Pons (tissue), 1 donor: ENCODE measurements around the gene TRAIP.
"Not testable (repeated sequence)": the region's sequence is repeated elsewhere in the genome, so short reads cannot be mapped to it uniquely, and the experiment has no call there.

Experiments used
- DNase-seq: peaks from one replicate; pipeline ENCODE4 v3.0.0-alpha.2; 2016; ENCODE audit warnings: low spot score

TRAIP gene

DNA sequence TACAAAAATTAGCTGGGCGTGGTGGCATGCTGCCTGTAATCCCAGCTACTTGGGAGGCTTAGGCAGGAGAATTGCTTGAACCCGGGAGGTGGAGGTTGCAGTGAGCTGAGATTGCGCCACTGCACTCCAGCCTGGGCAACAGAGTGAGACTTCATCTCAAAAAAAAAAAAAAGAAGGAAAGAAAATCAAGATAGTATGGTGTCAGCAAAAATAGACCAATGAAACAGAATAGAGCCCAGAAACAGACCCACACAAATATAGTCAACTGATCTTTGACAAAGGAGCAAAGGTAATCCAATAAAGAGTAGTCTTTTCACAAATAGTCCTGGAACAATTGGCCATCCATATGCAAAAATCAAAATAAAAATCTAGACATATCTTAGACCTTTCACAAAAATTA lies 33.2 kb downstream of the TRAIP start:
- DNase-seq: not testable (repeated sequence)

DNA sequence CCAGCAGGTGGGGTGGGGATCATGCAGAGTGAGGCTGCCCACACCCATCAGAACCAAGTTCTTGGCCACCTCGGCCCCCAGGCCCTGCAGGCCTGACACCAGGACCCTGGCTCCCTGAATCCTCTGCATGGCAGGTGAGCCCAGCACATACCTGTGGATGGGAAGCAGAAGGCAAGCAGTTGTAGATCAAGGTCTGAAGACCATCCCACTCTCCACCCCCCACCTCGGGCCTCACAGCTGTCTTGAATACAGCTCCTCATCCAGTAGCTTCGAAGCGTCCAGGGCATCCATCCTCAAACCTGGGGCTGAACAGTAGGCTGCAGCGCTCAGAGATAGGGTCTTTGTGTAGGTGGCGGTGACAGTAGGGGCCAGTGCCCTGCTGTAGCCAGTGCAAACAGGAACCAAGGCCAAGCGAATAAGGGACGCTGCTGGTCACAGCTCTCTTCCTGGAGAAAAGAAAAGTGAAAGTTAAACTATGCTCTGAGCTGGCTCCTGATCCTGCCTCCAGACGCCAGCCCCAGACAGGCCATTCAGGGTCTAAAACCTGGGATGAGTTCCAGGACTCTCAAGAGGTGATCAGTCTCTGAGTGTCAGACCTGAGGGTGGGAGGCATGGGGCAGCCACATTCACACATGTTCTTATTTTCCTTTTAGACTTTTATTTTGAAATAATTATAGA lies 42.7 kb downstream of the TRAIP start, which contains the start of gene UBA7:
TSS of gene UBA7 (minus strand) at position 457 of the 678 bp plus-strand sequence. CDS start at position 291, 166 bp downstream.
- peak; percentile 63 for DNase-seq

DNA sequence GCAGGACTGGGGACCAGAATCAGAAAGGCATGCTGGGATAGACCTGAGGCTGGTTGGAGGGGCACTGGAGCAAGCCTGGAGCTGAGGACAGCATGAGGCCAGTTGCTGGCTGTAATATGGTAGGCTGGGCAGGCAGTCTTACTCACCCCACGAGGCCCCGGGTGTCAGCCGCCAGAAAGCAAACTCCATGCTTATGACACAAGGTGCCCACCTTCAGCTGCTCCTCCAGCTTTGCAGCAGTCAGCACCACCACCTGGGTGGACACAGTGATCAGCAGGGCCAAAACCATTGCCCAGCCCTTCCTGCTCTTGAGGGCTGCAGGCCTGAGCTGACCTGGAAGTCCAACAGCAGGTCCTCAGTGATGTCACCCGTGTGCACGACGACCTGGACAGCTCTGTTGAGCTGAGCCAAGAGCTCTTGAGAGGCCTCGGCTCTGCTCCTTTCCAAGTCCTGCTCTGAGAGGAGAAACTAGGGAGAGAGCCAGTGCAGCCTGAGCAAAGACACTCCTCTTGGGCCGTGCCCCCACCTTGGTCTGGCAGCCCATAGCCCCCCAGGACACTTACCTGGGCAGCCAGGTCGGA lies 43.4 kb downstream of the TRAIP start:
- DNase-seq: no peak

DNA sequence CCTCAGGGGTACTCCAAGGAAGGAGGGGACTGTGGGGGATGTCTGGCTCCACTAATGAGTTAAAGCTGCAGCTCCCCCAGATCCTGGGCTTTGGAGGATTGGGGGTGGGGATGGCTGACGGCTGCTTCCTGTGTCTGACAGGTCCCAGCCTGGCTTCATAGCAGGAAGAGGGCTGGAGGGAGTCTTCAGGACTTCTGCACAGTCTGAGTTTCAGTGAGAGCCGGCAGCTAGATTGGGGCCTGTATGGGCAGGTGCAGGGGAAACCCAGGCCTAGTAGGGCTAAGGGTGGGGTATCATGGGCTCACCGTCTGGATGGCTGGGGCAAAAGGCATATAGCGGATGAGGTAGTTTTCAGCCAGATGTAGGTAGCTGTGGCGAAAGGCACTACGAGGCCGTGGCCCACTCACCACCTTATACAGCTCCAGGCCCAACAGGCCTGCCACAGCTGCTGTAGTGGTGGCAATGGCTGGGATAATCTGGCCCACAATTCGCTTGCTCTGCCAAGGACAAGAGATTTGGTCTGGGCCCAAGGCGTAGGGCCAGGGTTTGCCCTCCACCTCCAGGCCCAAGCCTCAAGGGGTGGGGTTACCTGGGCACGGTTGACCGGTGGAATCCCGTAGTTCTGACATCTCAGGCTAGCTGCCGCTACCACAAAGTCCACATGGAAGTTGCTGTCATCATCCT lies 48.8 kb downstream of the TRAIP start:
- no peak for DNase-seq

DNA sequence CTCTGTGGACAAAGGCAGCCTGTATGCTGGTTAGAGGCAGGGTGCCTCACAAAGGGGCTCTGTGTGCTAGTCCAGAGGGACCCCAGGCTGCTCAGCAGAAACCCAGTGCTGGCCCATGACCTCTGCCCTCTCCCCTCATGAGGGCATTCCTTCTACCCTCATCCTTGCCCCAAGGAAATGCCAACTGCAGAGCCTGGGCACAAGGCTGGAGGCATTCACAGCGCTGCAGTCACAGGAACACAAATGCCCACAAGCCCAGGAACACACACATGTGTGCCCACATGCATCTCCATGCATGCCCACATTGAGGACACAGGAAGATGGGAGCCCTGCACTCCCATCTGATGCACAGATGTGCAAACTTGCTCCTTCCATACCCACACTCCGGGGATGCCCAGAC lies 49.5 kb downstream of the TRAIP start:
- DNase-seq: no peak

DNA sequence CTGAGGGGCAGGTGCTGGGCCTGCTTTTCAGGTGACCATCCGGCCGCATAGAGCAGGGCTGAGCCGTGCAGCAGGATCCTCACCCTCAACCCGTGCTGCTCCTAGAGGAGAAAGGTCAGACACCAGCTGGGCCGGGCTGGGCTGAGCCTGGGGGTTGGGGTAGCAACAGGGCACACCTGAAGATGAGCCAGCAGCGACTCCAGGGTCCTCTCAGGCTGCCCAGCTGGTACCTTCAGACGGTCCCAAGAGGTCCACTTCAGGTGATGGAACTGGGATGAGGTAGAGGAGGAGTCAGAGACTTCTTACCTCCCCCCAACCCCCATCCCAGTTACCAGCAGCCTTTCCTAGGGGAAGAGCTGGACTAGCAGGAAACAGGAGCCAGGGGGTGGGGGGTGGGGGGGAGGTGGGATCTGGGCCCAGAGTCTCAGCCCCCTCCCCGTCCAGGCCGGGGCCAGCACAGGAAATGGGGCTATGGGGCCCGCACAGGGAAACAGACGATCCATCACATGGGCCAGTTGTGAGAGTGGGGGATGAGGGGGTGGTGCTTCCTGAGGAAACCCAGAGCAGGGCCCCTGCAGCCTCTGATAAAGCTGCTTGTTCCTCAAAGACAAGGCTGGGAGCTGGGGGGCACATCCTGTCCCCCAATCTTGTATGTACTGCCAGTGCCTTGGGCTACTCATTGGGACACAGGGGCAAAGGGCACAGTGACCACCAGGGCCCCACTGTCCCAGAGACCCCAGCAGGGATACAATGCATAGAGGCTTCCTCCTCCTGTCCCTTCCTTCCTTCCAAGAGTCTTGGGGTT lies 50.3 kb downstream of the TRAIP start:
- peak; percentile 46 for DNase-seq

DNA sequence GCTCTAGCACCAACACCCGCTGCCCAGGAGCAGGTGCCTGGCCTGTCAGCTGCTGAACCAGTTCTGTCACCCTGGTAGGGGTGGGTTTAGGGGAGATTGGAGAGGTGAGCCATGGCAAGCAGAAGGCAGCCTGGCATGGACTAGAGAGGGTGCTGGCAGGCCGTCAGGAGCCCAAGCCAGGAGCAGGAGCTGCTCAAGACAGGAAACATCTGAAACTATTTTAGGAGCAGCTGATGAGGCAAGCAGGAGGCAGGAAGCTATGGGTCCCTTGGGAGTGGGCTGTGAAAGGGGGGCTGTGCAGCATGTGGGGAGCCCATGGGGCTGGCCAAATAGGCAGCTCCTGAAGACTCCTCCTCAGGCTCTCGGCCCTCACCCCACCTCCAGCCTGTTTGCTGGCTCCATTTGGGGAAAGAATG lies 51.0 kb downstream of the TRAIP start:
- peak; percentile 75 for DNase-seq

DNA sequence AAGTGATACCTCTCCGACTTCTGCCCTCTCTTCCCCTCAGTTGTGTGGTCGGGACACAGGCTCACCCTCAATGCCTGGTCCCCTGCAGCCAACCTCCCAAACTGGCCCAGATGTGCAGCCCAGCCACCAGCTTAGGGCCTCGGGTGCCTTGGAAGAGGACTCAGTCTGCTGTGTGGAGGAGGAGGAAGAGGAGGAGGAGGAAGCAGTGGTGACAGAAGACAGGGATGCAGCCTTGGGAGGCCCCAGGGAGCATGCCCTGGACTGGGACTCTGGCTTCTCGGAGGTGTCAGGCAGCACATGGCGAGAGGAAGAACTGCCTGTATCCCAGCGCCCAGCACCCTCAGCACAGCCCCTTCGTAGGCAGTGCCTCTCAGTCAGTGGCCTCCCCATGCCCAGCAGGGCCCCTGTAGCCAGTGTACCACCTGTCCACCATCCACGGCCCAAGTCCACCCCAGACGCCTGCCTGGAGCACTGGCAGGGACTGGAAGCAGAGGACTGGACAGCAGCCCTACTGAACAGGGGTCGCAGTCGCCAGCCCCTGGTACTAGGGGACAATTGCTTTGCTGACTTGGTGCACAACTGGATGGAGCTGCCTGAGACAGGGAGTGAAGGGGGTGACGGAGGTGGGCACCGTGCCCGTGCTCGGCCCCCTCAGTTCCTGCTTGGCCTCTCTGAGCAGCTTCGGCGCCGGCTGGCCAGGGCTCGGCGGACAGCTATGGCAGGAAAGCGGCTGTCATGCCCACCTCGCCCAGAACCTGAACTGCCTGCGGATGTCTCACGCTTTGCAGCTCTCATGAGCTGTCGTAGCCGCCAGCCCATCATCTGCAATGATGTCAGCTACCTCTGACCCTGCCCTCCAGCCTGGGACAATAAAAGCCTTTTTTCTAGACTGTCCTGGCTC lies 52.0 kb downstream of the TRAIP start:
- DNase-seq: no peak

DNA sequence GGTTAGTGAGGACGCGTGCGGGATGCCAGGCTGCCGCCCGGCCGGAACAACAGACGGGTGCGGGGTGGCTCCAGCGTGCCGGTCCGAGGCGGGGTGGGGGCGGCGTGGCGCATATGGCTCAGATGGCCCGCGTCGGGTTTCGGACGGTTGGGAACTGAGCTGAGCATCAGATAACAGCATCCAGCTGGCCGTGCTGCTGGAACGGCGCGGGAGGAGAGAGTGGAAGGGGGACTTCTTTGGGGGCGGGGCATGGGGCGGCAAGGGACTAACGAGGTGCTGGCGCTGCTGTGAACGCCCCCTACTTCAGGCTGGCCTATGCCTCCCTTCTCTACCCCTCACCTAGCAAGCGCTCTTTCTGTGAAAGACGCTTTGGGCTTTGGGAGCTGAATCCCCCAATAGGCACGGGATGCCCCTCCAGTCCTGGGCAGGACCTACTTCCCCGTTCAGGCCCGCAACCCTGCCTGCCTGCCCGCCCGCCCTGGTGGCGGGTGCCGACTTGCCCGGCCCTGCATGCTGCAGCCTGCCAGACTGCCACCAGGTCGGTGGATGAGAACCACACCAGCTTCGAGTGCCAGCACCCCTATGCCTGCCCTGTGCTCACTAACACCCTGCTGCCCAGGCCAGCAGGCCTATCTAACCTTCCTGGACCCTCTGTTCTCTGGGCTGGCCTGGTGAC lies 52.8 kb downstream of the TRAIP start:
- DNase-seq: no peak

DNA sequence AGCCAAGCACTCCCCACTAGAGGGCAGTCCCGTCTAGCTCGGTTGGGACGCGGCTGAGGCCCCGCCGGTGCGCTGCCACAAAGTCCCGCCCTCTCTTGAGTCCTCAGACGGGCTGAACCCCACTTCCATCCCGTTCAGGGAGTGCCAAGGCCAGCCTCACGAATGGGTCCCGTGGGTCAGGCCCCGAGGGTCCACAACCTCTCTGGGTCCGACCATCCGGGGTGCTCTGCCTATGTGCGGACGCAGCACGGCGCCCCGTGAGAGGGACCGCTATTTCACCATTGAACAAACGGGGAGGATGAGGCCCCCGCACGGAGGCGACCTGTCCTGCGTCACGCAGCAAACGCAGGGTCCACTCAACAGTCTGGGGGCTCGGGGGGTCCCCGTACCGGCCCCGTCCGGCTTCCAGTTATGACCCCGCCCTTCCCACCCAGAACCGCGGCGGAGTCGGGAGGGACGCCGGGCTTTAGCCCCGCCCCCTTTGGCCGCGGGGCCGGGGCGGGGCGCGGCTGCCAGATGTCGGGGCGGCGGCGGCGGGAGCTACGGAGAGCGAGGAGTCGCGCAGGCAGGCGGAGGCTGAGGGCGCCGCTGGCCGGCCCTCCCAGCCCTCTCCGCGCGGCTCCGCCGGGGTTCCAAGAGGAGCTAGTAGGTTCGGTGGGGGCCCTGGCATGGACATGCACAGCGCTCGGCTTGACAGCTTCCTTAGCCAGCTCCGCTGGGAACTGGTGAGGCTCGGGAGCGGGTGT lies 53.5 kb downstream of the TRAIP start, which contains the start of gene INKA1:
TSS of gene INKA1 (plus strand) at position 543 of the 746 bp plus-strand sequence. CDS start at position 675, 132 bp downstream.
- peak; percentile 87 for DNase-seq

DNA sequence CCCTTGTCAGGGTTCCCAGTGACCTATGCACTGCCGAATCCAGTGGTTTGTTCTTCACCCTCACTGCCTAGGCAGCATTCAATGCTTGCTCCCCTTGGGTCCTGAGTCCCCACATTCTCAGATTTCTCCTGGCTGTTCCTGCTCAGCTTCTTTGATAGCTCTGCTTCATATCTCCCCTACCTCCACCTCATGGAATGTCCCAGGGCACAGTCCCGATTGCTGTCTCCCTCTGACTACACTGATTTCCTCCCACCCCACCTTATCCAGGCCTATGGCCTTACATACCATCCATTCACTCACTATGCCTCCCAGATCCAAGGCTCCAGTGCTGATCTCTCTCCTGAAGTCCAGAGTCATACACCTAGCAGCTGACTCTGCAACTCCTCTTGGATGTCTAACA lies 55.2 kb downstream of the TRAIP start:
- no peak for DNase-seq

DNA sequence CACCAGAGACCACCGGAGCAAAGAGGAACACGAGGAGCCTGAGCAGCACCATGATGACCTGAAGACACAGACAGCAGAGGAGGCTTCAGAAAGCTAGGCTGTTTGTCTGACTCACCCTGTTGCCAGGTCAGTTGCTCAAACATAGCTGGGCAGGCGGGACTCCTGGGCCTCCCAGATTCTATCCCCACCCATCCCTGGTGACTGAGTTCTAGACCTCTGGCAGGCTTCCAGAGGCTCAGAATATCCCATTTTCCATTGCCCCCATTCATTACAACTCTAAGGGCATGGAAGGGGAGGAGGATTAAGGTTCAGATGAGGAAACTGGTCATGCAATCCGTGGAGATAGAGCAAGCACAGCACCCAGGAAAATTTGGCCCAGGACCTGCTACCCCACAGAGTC lies 56.6 kb downstream of the TRAIP start, which contains the start of gene CDHR4:
TSS of gene CDHR4 (minus strand) at position 113 of the 400 bp plus-strand sequence. CDS start at position 52, 61 bp downstream.
- no peak for DNase-seq

DNA sequence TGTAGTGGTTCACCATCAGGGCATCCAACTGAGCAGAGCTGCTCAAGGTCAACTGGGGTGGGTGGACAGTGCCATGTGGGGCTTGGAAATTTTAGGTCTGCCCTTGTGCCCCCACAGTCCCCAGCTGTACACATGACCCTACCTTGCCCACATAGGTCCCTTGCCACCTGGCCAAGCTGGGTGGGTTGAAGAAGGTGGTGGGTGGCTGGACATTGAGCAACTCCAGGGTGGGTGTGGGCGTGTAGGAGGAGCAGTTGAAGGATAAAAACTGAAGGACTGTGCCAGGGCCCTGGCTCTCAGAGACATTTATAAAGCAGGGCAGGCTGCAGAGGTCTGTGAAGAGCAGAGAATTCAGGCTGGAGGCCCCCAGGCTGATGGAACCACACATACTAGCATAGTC lies 57.3 kb downstream of the TRAIP start:
- DNase-seq: no peak

DNA sequence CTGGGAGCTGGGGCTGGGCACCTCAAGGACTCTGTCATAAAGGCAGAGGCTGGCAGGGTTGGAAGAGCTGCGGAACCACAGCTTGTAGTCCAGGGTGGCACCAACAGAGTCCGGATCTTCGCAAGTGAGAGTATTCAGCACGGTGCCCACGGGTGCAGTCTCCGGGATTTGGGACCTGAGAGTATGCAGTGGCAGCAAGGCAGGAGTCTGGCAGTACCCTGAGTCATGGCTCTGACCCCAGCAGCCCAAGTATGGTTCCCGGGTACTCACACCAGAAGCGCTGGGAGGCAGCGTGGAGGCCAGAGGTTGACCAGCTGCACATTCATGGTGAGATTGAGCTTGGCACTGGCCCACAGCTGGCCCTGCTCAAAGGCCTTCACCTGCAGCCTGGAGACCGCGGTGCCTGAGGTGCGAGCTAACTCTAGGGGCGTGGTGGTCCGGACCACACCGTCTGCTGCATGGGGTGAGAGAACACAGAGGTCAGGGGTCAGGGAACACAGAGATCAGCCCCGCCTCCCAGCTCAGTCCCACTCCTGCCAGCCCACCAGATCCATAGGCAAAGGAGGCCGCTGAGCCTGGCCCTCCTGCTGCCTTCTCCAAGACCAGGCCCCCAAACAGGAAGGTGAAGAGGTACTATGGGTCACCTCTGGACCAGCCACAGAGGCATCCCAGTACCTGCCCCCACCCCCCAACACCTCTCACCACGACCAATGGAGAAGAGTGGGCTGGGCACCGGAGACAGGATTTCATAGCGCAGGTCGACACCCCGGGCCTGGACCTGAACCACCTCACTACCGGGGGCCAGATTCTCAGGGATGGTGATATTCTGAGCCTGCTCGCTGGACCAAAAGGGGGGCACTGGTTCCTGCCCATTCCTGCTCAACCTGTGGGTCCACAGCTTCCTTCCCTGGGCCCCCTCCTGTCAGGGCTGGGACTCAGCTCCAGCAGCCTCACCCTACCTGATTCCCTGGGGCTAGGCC lies 61.1 kb downstream of the TRAIP start:
- no peak for DNase-seq

DNA sequence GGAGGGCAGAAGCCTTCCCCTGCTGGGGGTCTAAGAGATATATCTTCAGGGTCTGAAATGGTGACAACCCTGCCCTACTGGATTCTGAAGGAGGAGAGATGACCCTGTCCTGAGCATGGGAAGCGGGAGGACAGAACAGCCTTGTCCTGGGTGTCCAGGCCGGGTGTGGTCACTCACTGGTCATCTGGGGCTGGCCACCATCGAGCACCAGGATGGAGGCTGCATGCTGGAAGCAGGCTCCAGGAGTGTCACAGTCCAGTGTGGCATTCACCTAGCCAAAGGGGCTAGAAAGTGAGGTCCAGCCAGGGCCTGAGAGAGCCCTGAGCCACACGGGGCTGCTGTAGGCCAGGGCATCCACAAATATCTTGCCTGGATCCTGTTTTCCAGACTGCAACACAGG lies 61.9 kb downstream of the TRAIP start:
- no peak for DNase-seq

DNA sequence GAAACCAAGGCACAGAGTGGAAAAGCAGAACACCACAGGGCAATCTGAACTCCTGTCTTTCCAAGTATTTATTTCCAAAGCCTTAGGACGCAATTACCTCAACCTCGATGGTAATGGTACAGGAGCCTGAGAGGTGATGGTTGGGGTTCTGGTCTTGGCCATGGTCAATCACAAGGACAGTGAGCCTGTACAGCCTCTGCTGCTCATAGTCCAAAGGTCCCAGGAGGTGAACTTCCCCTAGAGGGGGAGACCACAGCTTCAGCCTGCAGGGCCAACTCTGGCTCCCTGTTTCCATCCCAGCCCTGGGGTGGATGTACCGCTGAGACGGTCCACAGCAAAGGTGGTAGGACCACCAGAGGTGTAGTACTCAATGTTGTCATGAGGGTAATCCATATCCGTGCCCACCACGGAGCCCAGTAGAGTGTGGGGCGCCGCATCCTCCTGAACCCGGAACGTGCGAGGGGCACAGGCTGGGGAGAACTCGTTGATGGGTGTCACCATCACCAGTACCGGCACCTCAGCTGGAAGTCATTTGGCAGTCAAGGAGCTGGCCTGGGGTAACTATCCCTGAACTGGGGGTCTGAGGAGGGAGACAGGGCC lies 62.8 kb downstream of the TRAIP start:
- no peak for DNase-seq

DNA sequence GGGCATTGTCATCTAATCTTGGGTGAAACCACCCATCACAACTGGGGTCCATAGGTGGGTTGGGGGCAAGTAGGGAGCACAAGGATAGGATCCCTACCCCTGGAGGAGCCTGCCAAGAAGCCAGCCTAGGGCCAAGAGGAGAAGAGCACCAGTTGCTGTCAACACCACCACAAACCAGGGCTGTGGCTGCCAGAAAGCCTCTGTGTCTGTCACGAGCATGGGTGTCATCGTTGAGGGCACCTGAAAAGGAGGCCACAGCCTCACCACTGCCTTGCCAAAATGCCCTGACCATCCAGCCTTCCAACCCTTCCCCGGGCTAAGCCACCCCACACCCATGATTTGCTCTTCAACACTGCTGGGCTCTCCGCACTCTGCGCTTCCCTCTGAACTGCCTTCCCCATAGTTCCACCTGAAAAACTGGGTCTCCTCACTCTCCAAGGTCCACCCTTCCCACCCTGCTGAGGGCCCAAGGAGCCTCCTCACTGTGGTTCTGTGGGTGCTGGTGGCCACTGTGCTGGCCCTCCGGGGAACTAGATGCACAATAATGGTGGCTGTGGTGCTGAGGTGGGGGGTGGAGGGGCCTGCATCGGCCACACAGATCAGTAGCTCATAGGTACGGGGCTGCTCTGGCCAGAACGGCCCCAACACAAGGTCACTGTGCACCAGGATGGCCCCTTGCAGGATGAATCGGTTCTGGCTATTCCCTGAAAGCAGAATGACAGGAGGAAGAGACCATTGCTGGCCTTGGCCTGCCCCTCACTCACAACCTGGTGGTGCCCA lies 63.8 kb downstream of the TRAIP start:
- DNase-seq: no peak
